DLD1 (cell line): Measurements from ENCODE around the gene ADGRG6.
"Not testable (repeated sequence)": the region's sequence is repeated elsewhere in the genome, so short reads cannot be mapped to it uniquely, and the experiment has no call there.

Source experiments
- in situ Hi-C: cut with HindIII; loops from 2 replicates; pipeline ENCODE4 v1.10.0; 2017; ENCODE audit warnings: low sequenced_read_pairs

The ADGRG6 gene

GRCh38 chr6:142342986-142343385 is 41.2 kb downstream of the ADGRG6 start:
- in situ Hi-C loops = no loop called here

GRCh38 chr6:142343938-142344337 is 42.1 kb downstream of the ADGRG6 start:
- in situ Hi-C loops = no loop called here

- in situ Hi-C loops = no loop called here
Measured at GRCh38 chr6:142345261-142345660, 43.5 kb downstream of the ADGRG6 start.

- in situ Hi-C loops = not testable (repeated sequence)
Measured at GRCh38 chr6:142346166-142346565, 44.4 kb downstream of the ADGRG6 start.

GRCh38 chr6:142349215-142349823 is 47.5 kb downstream of the ADGRG6 start:
- in situ Hi-C loops = no loop called here

GRCh38 chr6:142350309-142350708 is 48.5 kb downstream of the ADGRG6 start:
- in situ Hi-C loops = no loop called here

- in situ Hi-C loops = no loop called here
Measured at GRCh38 chr6:142353690-142354089, 51.9 kb downstream of the ADGRG6 start.

- in situ Hi-C loops = no loop called here
Measured at GRCh38 chr6:142354650-142355049, 52.8 kb downstream of the ADGRG6 start.

GRCh38 chr6:142355520-142356174 is 53.8 kb downstream of the ADGRG6 start:
- in situ Hi-C loops = no loop called here

GRCh38 chr6:142356201-142356883 is 54.5 kb downstream of the ADGRG6 start:
- in situ Hi-C loops = no loop called here

- in situ Hi-C loops = no loop called here
Measured at GRCh38 chr6:142356884-142357225, 55.0 kb downstream of the ADGRG6 start.

GRCh38 chr6:142357879-142358278 is 56.1 kb downstream of the ADGRG6 start:
- in situ Hi-C loops = no loop called here

GRCh38 chr6:142359271-142359960 is 57.6 kb downstream of the ADGRG6 start:
- in situ Hi-C loops = no loop called here

- in situ Hi-C loops = no loop called here
Measured at GRCh38 chr6:142361345-142361744, 59.5 kb downstream of the ADGRG6 start.

GRCh38 chr6:142361779-142362750 is 60.3 kb downstream of the ADGRG6 start:
- in situ Hi-C loops = no loop called here

- in situ Hi-C loops = no loop called here
Measured at GRCh38 chr6:142367061-142367460, 65.3 kb downstream of the ADGRG6 start.

- in situ Hi-C loops = no loop called here
Measured at GRCh38 chr6:142367501-142368018, 65.8 kb downstream of the ADGRG6 start.

GRCh38 chr6:142369266-142369665 is 67.5 kb downstream of the ADGRG6 start:
- in situ Hi-C loops = no loop called here

- in situ Hi-C loops = no loop called here
Measured at GRCh38 chr6:142372348-142372747, 70.5 kb downstream of the ADGRG6 start.
